HG03442 (cell line): ENCODE results near the gene SLC30A2.

Experiments used
- ATAC-seq: cut with Tn5 transposase; IDR thresholded peaks from one replicate; pipeline ENCODE4 v1.9.1; 2021; ENCODE audit warnings: mild to moderate bottlenecking, moderate library complexity; ENCODE audit not compliant: unreplicated experiment

Gene SLC30A2

GRCh38 chr1:26023826-26024225 is 22.1 kb downstream of the SLC30A2 start:
- no peak for ATAC-seq

- no peak for ATAC-seq
These were observed 22.9 kb downstream of the SLC30A2 start for GRCh38 chr1:26023009-26023408.

GRCh38 chr1:26022404-26022779 is 23.5 kb downstream of the SLC30A2 start:
- ATAC-seq = no peak

- no peak for ATAC-seq
These were observed 24.1 kb downstream of the SLC30A2 start, which contains the start of gene EXTL1 for GRCh38 chr1:26021647-26022403. TSS of gene EXTL1 (plus strand) at chr1:26021775. CDS start at chr1:26022647, 872 bp downstream.

- no peak for ATAC-seq
These were observed 24.8 kb downstream of the SLC30A2 start for GRCh38 chr1:26020941-26021646.

- ATAC-seq = no peak
These were observed 25.6 kb downstream of the SLC30A2 start for GRCh38 chr1:26020330-26020768.

GRCh38 chr1:26019641-26020315 is 26.1 kb downstream of the SLC30A2 start:
- no peak for ATAC-seq

- no peak for ATAC-seq
These were observed 28.3 kb downstream of the SLC30A2 start for GRCh38 chr1:26017606-26018005.

GRCh38 chr1:26016953-26017545 is 28.9 kb downstream of the SLC30A2 start:
- ATAC-seq = no peak

GRCh38 chr1:26016258-26016952 is 29.5 kb downstream of the SLC30A2 start:
- no peak for ATAC-seq

GRCh38 chr1:26015358-26015757 is 30.6 kb downstream of the SLC30A2 start:
- no peak for ATAC-seq

- ATAC-seq = no peak
These were observed 31.7 kb downstream of the SLC30A2 start for GRCh38 chr1:26014179-26014578.

GRCh38 chr1:26012864-26013263 is 33.1 kb downstream of the SLC30A2 start:
- ATAC-seq = no peak

GRCh38 chr1:26010825-26011224 is 35.1 kb downstream of the SLC30A2 start:
- no peak for ATAC-seq

GRCh38 chr1:26009796-26010447 is 36.0 kb downstream of the SLC30A2 start:
- ATAC-seq = no peak

- no peak for ATAC-seq
These were observed 39.2 kb downstream of the SLC30A2 start for GRCh38 chr1:26006710-26007109.

GRCh38 chr1:26005434-26006105 is 40.3 kb downstream of the SLC30A2 start:
- no peak for ATAC-seq

GRCh38 chr1:26003756-26004155 is 42.2 kb downstream of the SLC30A2 start:
- no peak for ATAC-seq

- ATAC-seq = no peak
These were observed 42.7 kb downstream of the SLC30A2 start for GRCh38 chr1:26003262-26003661.
